ENCODE measurements around the gene SNX8.
"Not testable (repeated sequence)": the region's sequence is repeated elsewhere in the genome, so short reads cannot be mapped to it uniquely, and the experiment has no call there.

DNA sequence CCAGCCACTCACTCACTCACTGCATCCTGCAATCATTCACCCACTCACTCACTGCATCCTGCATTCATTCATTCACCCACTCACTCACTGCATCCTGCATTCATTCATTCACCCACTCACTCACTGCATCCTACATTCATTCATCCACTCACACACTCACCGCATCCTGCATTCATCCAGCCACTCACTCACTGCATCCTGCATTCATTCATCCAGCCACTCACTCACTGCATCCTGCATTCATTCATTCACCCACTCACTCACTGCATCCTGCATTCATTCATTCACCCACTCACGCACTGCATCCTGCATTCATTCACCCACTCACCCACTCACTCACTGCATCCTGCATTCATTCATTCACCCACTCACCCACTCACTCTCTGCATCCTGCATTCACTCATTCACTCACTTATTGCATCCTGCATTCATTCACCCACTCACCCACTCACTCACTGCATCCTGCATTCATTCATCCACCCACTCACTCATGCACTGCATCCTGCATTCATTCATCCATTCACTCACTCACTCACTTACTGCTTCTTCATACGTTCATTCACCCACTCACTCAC, 802 bp upstream of the SNX8 start:
- not testable (repeated sequence) for TF ChIP-seq EP300, POLR2A (IDR thresholded peaks at IDR 0.05)
- TF ChIP-seq, protein P1, sequence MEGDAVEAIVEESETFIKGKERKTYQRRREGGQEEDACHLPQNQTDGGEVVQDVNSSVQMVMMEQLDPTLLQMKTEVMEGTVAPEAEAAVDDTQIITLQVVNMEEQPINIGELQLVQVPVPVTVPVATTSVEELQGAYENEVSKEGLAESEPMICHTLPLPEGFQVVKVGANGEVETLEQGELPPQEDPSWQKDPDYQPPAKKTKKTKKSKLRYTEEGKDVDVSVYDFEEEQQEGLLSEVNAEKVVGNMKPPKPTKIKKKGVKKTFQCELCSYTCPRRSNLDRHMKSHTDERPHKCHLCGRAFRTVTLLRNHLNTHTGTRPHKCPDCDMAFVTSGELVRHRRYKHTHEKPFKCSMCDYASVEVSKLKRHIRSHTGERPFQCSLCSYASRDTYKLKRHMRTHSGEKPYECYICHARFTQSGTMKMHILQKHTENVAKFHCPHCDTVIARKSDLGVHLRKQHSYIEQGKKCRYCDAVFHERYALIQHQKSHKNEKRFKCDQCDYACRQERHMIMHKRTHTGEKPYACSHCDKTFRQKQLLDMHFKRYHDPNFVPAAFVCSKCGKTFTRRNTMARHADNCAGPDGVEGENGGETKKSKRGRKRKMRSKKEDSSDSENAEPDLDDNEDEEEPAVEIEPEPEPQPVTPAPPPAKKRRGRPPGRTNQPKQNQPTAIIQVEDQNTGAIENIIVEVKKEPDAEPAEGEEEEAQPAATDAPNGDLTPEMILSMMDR (IDR thresholded peaks at IDR 0.05) = not testable (repeated sequence)
